SH-SY5Y (cell line): ENCODE measurements around the gene BLMH.

Experiments
- GATA2 ChIP-seq: IDR thresholded peaks from 2 replicates; pipeline ENCODE4 v1.6.1; 2011; ENCODE audit warnings: mild to moderate bottlenecking, low read depth, low read length
- GATA3 ChIP-seq: IDR thresholded peaks from 2 replicates; pipeline ENCODE4 v1.6.1; 2011; ENCODE audit warnings: low read depth, mild to moderate bottlenecking, low read length, moderate library complexity

GRCh38 chr17:30225112-30225511, 66.6 kb downstream of the BLMH start:
- no peak for TF ChIP-seq GATA3
- TF ChIP-seq GATA2: no peak
